H9 (cell line): ENCODE measurements around the gene TPSAB1. TPM values are rescaled to one million over a fixed set of nuclear protein-coding genes. Genes with fewer than 3 reads are reported as not detected.

Experiments used
- DNase-seq: peaks from one replicate; pipeline ENCODE4 v3.0.0-alpha.2; 2017
- H2AFZ ChIP-seq: one replicate; pipeline ENCODE4 v1.6.1; 2013; ENCODE audit warnings: mild to moderate bottlenecking, low read length, control low read depth, moderate library complexity
- H2AK5ac ChIP-seq: 2 replicates; pipeline ENCODE4 v1.6.1; 2013; ENCODE audit warnings: low read length, control low read depth, mixed read lengths; ENCODE audit not compliant: insufficient read length
- H2BK120ac ChIP-seq: one replicate; pipeline ENCODE4 v1.6.1; 2013; ENCODE audit warnings: low read depth, mild to moderate bottlenecking, low read length, control low read depth, inconsistent platforms; ENCODE audit not compliant: poor library complexity, severe bottlenecking
- H2BK12ac ChIP-seq: 2 replicates; pipeline ENCODE4 v1.6.1; 2013; ENCODE audit warnings: low read length, control low read depth, mixed read lengths, low read depth; ENCODE audit not compliant: insufficient read length
- H2BK15ac ChIP-seq: 2 replicates; pipeline ENCODE4 v1.6.1; 2013; ENCODE audit warnings: low read depth, low read length, control low read depth
- H2BK20ac ChIP-seq: one replicate; pipeline ENCODE4 v1.6.1; 2013; ENCODE audit warnings: low read depth, mild to moderate bottlenecking, low read length, control low read depth, inconsistent platforms; ENCODE audit not compliant: poor library complexity, severe bottlenecking
- H2BK5ac ChIP-seq: 2 replicates; pipeline ENCODE4 v1.6.1; 2013; ENCODE audit warnings: low read length, control low read depth, mixed read lengths; ENCODE audit not compliant: insufficient read length
- H3K14ac ChIP-seq: 2 replicates; pipeline ENCODE4 v1.6.1; 2013; ENCODE audit warnings: low read length, control low read depth; ENCODE audit not compliant: insufficient read depth
- H3K18ac ChIP-seq: 2 replicates; pipeline ENCODE4 v1.6.1; 2013; ENCODE audit warnings: low read depth, mild to moderate bottlenecking, mixed read lengths, low read length, control low read depth; ENCODE audit not compliant: insufficient read length
- H3K23ac ChIP-seq: 2 replicates; pipeline ENCODE4 v1.6.1; 2013; ENCODE audit warnings: low read length, control low read depth, mixed read lengths, low read depth; ENCODE audit not compliant: insufficient read length
- H3K23me2 ChIP-seq: 2 replicates; pipeline ENCODE4 v1.6.1; 2013; ENCODE audit warnings: low read depth, mild to moderate bottlenecking, mixed read lengths, low read length, control low read depth; ENCODE audit not compliant: insufficient read length, poor library complexity, severe bottlenecking
- H3K27ac ChIP-seq: 2 replicates; pipeline ENCODE4 v1.5.1; 2013; ENCODE audit warnings: low read length, control low read depth, mixed read lengths, low read depth; ENCODE audit not compliant: insufficient read length
- H3K27me3 ChIP-seq: 2 replicates; pipeline ENCODE4 v1.6.1; 2013; ENCODE audit warnings: low read length, control low read depth, inconsistent platforms; ENCODE audit not compliant: insufficient read depth
- H3K4ac ChIP-seq: 2 replicates; pipeline ENCODE4 v1.6.1; 2013; ENCODE audit warnings: low read depth, mild to moderate bottlenecking, control low read depth, inconsistent platforms, low read length, moderate library complexity
- H3K4me1 ChIP-seq: 2 replicates; pipeline ENCODE4 v1.6.1; 2013; ENCODE audit warnings: low read length, control low read depth, inconsistent platforms; ENCODE audit not compliant: insufficient read depth
- H3K4me2 ChIP-seq: 2 replicates; pipeline ENCODE4 v1.6.1; 2013; ENCODE audit warnings: low read length, control low read depth, mixed read lengths; ENCODE audit not compliant: insufficient read length, insufficient read depth
- H3K56ac ChIP-seq: 2 replicates; pipeline ENCODE4 v1.6.1; 2013; ENCODE audit warnings: low read depth, mild to moderate bottlenecking, mixed read lengths, low read length, control low read depth; ENCODE audit not compliant: insufficient read length
- H3K79me1 ChIP-seq: 2 replicates; pipeline ENCODE4 v1.6.1; 2013; ENCODE audit warnings: low read depth, mild to moderate bottlenecking, moderate library complexity, low read length, control low read depth, inconsistent platforms; ENCODE audit not compliant: insufficient read depth, poor library complexity, severe bottlenecking
- H3K79me2 ChIP-seq: 2 replicates; pipeline ENCODE4 v1.6.1; 2013; ENCODE audit warnings: low read length, control low read depth, inconsistent platforms; ENCODE audit not compliant: insufficient read depth
- H3K9ac ChIP-seq: 2 replicates; pipeline ENCODE4 v1.6.1; 2013; ENCODE audit warnings: low read length, control low read depth, mixed read lengths; ENCODE audit not compliant: insufficient read length; ENCODE audit errors: extremely low read depth
- H3K9me3 ChIP-seq: one replicate; pipeline ENCODE4 v1.6.1; 2013; ENCODE audit warnings: low read depth, low read length, inconsistent platforms; ENCODE audit not compliant: control insufficient read depth
- H3T11ph ChIP-seq: one replicate; pipeline ENCODE4 v1.6.1; 2013; ENCODE audit warnings: mild to moderate bottlenecking, low read length, control low read depth, inconsistent platforms
- H4K20me1 ChIP-seq: one replicate; pipeline ENCODE4 v1.6.1; 2013; ENCODE audit not compliant: control insufficient read depth, insufficient read length, insufficient read depth
- H4K5ac ChIP-seq: 2 replicates; pipeline ENCODE4 v1.6.1; 2013; ENCODE audit warnings: low read depth, mild to moderate bottlenecking, mixed read lengths, low read length, control low read depth; ENCODE audit not compliant: insufficient read length
- H4K8ac ChIP-seq: replicated peaks from 2 replicates; pipeline ENCODE4 v1.6.1; 2013; ENCODE audit warnings: low read length, control low read depth, mixed read lengths, low read depth; ENCODE audit not compliant: insufficient read length
- H4K91ac ChIP-seq: 2 replicates; pipeline ENCODE4 v1.6.1; 2013; ENCODE audit warnings: low read depth, mild to moderate bottlenecking, moderate library complexity, mixed read lengths, low read length, control low read depth; ENCODE audit not compliant: insufficient read length
- H3K27ac Mint-ChIP-seq, 3 experiments: 2 replicates in 2 of 3; 3 replicates in 1 of 3; pipeline ENCODE4 v1.8.0; 2020 to 2021; ENCODE audit warnings: mixed read lengths in 3 of 3, mild to moderate bottlenecking in 1 of 3, moderate library complexity in 1 of 3
- H3K27me3 Mint-ChIP-seq: 2 replicates; pipeline ENCODE4 v1.8.0; 2021; ENCODE audit warnings: low read depth, mild to moderate bottlenecking, moderate library complexity, mixed read lengths
- H3K36me3 Mint-ChIP-seq, 3 experiments: 2 replicates in 2 of 3; 3 replicates in 1 of 3; pipeline ENCODE4 v1.8.0; 2020 to 2021; ENCODE audit warnings: low read depth in 3 of 3, mixed read lengths in 3 of 3; ENCODE audit not compliant: insufficient read depth in 1 of 3
- H3K4me1 Mint-ChIP-seq, 2 experiments: 2 replicates each; pipeline ENCODE4 v1.8.0; 2020; ENCODE audit warnings: mixed read lengths in 2 of 2
- H3K4me3 Mint-ChIP-seq, 2 experiments: 2 replicates in 1 of 2; 3 replicates in 1 of 2; pipeline ENCODE4 v1.8.0; 2020 to 2021; ENCODE audit warnings: mild to moderate bottlenecking in 2 of 2, mixed read lengths in 2 of 2, moderate library complexity in 1 of 2
- H3K9me3 Mint-ChIP-seq, 2 experiments: 2 replicates in 1 of 2; 3 replicates in 1 of 2; pipeline ENCODE4 v1.8.0; 2020; ENCODE audit warnings: mild to moderate bottlenecking in 2 of 2, mixed read lengths in 2 of 2, moderate library complexity in 1 of 2
- WGBS: extraction: QIAGEN DNeasy Blood & Tissue Kit; methylation state at CpG from one replicate; pipeline ENCODE4 v1.1.7; 2013; ENCODE audit warnings: missing lambda C conversion rate, low lambda C conversion rate, mixed read lengths; ENCODE audit not compliant: insufficient read length; ENCODE audit errors: extremely low coverage; 5-methylcytosine and 5-hydroxymethylcytosine counted together
- total RNA-seq: library from RNA; stranded (reverse); gene quantifications from 2 replicates; pipeline ENCODE4 v1.2.1, GENCODE V29; 2021
- TF ChIP-seq, protein P1 (sequence below): fragments of 200-600 bp; sonication (generic); conservative IDR thresholded peaks from 3 replicates; pipeline ENCODE4 v1.8.0; 2021; ENCODE audit warnings: antibody characterized with exemption, mild to moderate bottlenecking

The TPSAB1 gene
- total RNA-seq, 1 experiment from 2014 or later, result not detected

DNA sequence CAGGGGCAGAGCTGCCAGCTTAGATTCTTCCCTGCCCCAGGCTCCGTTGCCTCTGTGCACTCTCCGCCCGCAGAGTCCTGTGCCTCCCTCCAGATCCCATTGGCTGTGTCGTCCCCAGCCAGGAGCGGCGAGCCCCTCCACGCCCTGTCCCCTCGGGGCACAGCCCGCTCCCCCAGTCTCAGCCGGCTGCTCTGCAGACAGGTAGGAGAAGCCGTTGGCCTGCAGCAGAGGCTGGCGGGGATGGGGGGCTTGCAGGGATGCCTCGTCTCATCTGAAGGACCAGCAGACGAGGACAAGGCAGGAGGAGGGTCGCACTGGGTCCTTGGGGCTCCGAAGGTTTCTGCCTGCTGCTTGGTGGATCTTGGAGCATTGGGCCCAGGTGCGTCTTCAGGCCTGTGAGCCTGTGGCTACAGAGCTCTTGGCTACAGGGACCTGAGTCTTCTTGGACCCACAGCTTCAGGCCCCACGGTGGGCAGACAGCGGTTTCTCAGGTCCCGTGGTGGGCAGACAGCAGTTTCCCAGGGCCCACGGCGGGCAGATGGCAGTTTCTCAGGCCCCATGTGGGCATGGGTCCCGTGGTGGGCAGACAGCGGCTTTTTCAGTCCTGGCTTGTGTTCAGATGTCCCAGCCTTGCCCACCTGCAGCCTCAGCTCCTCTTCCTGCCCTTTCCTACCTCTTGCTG, 21.4 kb upstream of the TPSAB1 start:
- Mint-ChIP-seq H3K9me3 (peaks cover 0 to 3% of the 10 kb centered on the region in 2 experiments; a peak in 1 of 5 replicates), H3K27ac (no peak overlapping the region), H3K27me3 (no peaks in the 10 kb centered on the region), H3K4me3 (no peak overlapping the region), H3K36me3 (peaks cover 7 to 30% (median 27%) of the 10 kb centered on the region in 3 experiments; a peak in 6 of 7 replicates), H3K4me1 (no peaks in the 10 kb centered on the region)
- H2AK5ac ChIP-seq, result no peak overlapping the region
- H2BK12ac ChIP-seq, result no peak overlapping the region
- H3K9me3 ChIP-seq, result no peaks in the 10 kb centered on the region
- no peaks in the 10 kb centered on the region for H3K79me2 ChIP-seq
- no peak overlapping the region for H2AFZ ChIP-seq
- TF ChIP-seq, protein P1, sequence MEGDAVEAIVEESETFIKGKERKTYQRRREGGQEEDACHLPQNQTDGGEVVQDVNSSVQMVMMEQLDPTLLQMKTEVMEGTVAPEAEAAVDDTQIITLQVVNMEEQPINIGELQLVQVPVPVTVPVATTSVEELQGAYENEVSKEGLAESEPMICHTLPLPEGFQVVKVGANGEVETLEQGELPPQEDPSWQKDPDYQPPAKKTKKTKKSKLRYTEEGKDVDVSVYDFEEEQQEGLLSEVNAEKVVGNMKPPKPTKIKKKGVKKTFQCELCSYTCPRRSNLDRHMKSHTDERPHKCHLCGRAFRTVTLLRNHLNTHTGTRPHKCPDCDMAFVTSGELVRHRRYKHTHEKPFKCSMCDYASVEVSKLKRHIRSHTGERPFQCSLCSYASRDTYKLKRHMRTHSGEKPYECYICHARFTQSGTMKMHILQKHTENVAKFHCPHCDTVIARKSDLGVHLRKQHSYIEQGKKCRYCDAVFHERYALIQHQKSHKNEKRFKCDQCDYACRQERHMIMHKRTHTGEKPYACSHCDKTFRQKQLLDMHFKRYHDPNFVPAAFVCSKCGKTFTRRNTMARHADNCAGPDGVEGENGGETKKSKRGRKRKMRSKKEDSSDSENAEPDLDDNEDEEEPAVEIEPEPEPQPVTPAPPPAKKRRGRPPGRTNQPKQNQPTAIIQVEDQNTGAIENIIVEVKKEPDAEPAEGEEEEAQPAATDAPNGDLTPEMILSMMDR, result no peak
- no peak overlapping the region for H4K5ac ChIP-seq
- no peak overlapping the region for H4K91ac ChIP-seq
- H3K9ac ChIP-seq, result no peak overlapping the region
- WGBS, result no CpG with 5 or more reads among the region's 24 CpGs
- H3K27ac ChIP-seq, result no peak overlapping the region
- H4K8ac ChIP-seq, result no peak overlapping the region
- no peak for DNase-seq
- H4K20me1 ChIP-seq, result peaks cover 3% of the 10 kb centered on the region
- H3K56ac ChIP-seq, result no peak overlapping the region
- H3K4me2 ChIP-seq, result no peak overlapping the region
- H3K18ac ChIP-seq, result no peak overlapping the region
- no peaks in the 10 kb centered on the region for H3K23me2 ChIP-seq
- no peak overlapping the region for H2BK120ac ChIP-seq
- no peak overlapping the region for H3K23ac ChIP-seq
- no peak overlapping the region for H3K14ac ChIP-seq
- H2BK5ac ChIP-seq, result no peak overlapping the region
- H2BK20ac ChIP-seq, result no peak overlapping the region
- H3K27me3 ChIP-seq, result no peaks in the 10 kb centered on the region
- H3K4ac ChIP-seq, result no peak overlapping the region
- no peak overlapping the region for H3T11ph ChIP-seq
- H2BK15ac ChIP-seq, result no peak overlapping the region
- H3K4me1 ChIP-seq, result no peaks in the 10 kb centered on the region
- H3K79me1 ChIP-seq, result no peaks in the 10 kb centered on the region
